ENCODE results near the gene ANAPC5.

DNA sequence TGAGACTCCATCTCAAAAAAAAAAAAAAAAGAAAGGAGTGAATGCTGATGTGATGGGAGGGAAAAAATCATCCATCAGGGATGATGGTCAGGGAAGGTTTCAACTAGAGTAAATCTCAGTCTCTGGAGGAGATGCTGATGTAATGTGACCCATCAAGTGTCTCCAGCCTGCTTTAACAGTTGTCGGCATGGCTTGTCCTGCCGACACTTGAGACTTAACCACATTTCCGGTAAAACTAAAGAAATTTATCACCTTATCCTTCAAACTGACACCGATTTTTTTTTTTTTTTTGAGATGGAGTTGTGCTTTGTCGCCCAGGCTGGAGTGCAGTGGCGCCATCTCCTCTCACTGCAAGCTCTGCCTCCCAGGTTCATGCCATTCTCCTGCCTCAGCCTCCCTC, 21.5 kb upstream of the ANAPC5 start:
- TF ChIP-seq POLR2A (IDR thresholded peaks at IDR 0.05; ENCODE audit: low read depth, low read length) (no peak), POLR2AphosphoS5 (IDR thresholded peaks at IDR 0.05; ENCODE audit: low read depth, low read length) (no peak), TAF1 (IDR thresholded peaks at IDR 0.05; ENCODE audit: low read depth, low read length) (no peak)

Measured in GM12891 (cell line).